ENCODE measurements around the gene DISC1. TPM values are rescaled to one million over a fixed set of nuclear protein-coding genes. Genes with fewer than 3 reads are reported as not detected.
"Not testable (repeated sequence)": the region's sequence is repeated elsewhere in the genome, so short reads cannot be mapped to it uniquely, and the experiment has no call there.

The DISC1 gene
- total RNA-seq, 1 donor from 2014 or later = 12.5 TPM

DNA sequence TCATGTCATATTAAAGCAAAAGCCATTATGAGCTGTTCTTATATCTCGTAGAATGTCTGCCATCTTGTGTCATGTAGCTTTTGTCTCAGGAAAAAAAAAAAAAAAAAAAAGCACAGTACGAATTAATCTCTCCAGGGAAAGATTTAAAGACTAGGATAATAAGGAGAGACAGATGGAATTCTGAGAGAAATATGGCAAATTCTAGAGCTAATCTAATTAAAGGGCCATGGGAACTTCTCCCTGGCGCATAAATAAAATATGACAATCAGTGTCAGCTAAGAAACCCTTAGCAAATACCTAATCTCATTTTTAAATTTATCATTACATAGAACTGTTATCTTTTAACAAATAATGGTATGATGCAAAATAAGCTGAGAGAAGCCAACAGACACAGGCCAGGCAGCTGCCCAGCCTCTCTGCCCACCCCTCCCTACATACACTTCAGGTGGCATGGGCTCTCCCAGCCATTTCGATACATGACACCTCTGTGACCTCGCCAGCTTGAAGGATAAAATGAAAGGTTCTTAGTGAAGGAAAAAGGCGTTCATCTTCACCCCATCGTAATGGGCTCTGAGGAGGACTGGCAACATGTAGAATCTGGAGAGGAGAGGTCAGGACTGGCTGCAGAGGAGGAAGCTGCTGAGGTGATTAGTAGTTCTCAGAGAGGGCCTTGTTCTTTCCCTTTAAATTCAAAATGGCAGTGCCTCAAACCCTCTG lies 39.8 kb downstream of the DISC1 start:
- Histone ChIP-seq H3K27ac (ENCODE audit: low read depth, low read length) (no peak overlapping the region), H3K9ac (ENCODE audit: low read depth in 1 of 3, low read length in 3 of 3) (no peak overlapping the region), H3K4me1 (ENCODE audit: control insufficient read depth in 3 of 3, insufficient read depth in 3 of 3, low read length in 3 of 3) (no peaks in the 10 kb centered on the region), H3K27me3 (ENCODE audit: control insufficient read depth in 3 of 3, insufficient read depth in 3 of 3, low read length in 3 of 3) (no peaks in the 10 kb centered on the region), H3K9me3 (ENCODE audit: control insufficient read depth in 3 of 3, low read length in 3 of 3) (peaks cover 0 to 5% (median 2%) of the 10 kb centered on the region in 3 donors), H3K4me3 (ENCODE audit: low read length in 3 of 3) (no peak overlapping the region), H3K36me3 (ENCODE audit: control insufficient read depth in 3 of 3, insufficient read depth in 3 of 3, low read length in 3 of 3) (no peaks in the 10 kb centered on the region)

DNA sequence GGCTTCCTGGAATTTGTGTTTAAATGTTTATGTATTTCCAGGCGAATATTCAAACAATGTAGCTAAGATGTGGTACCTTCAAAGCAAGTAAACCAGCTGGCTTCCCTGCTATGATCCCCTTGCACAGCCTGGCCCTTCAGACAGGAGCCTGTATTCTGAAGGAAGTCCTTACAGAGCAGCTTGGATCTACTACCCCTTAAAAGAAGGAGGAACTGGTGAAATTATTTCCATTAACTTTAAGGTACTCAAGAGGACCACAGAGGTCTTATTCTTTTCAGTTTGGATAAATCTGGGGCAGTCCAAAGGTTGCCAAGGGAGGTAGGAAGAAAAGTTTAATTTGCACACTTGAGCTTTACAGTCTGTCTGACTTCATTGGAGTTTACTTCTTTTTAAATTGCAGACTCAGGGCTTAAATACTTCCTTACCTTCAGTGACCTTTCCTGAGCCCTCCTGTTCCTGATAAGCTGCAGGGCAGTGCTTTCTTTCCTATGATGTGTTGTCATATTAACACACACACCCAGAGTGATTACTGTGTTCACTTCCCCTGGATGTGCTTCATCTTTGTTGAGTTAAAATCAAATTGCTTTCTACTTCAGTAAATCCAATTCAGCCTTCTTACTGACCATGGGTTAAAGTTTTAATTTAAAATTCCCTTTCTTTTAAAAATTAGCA lies 40.5 kb downstream of the DISC1 start:
- Histone ChIP-seq H3K36me3 (ENCODE audit: control insufficient read depth in 3 of 3, insufficient read depth in 3 of 3, low read length in 3 of 3) (no peaks in the 10 kb centered on the region), H3K27ac (ENCODE audit: low read depth, low read length) (no peak overlapping the region), H3K27me3 (ENCODE audit: control insufficient read depth in 3 of 3, insufficient read depth in 3 of 3, low read length in 3 of 3) (no peaks in the 10 kb centered on the region), H3K4me1 (ENCODE audit: control insufficient read depth in 3 of 3, insufficient read depth in 3 of 3, low read length in 3 of 3) (no peaks in the 10 kb centered on the region), H3K9me3 (ENCODE audit: control insufficient read depth in 3 of 3, low read length in 3 of 3) (peaks cover 0 to 5% (median 2%) of the 10 kb centered on the region in 3 donors), H3K9ac (ENCODE audit: low read depth in 1 of 3, low read length in 3 of 3) (no peak overlapping the region), H3K4me3 (ENCODE audit: low read length in 3 of 3) (no peak overlapping the region)

DNA sequence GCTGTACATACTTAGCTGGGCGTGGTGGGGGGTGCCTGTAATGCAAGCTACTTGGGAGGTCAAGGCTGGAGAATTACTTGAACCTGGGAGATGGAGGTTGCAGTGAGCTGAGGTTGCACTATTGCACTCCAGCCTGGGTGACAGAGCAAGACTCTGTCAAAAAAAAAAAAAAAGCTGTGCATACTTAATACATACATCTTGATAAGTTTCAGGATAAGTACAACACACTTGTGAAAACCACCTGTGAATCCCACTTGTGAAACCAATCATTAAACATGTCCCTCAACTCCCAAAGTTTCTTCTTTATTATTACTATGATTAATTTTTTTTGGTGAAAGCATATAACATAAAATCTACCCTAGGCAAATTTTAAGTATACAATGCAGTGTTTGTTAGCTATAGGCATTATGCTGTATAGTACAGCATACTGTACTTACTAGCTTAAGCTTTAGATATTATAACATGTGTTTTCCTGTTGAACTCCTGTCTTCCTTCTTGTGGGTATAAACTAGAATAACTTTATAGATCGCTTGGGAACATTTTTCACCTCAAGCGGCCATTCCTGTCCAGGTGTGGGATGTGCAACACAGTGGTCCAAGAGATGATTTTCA lies 41.4 kb downstream of the DISC1 start:
- H3K27me3 ChIP-seq (ENCODE audit: control insufficient read depth in 3 of 3, insufficient read depth in 3 of 3, low read length in 3 of 3) = no peaks in the 10 kb centered on the region
- H3K9ac ChIP-seq (ENCODE audit: low read depth in 1 of 3, low read length in 3 of 3) = no peak overlapping the region
- H3K4me1 ChIP-seq (ENCODE audit: control insufficient read depth in 3 of 3, insufficient read depth in 3 of 3, low read length in 3 of 3) = no peaks in the 10 kb centered on the region
- H3K9me3 ChIP-seq (ENCODE audit: control insufficient read depth in 3 of 3, low read length in 3 of 3) = peaks cover 0 to 5% (median 2%) of the 10 kb centered on the region in 3 donors
- H3K4me3 ChIP-seq (ENCODE audit: low read length in 3 of 3) = no peak overlapping the region
- H3K36me3 ChIP-seq (ENCODE audit: control insufficient read depth in 3 of 3, insufficient read depth in 3 of 3, low read length in 3 of 3) = no peaks in the 10 kb centered on the region
- no peak overlapping the region for H3K27ac ChIP-seq (ENCODE audit: low read depth, low read length)

DNA sequence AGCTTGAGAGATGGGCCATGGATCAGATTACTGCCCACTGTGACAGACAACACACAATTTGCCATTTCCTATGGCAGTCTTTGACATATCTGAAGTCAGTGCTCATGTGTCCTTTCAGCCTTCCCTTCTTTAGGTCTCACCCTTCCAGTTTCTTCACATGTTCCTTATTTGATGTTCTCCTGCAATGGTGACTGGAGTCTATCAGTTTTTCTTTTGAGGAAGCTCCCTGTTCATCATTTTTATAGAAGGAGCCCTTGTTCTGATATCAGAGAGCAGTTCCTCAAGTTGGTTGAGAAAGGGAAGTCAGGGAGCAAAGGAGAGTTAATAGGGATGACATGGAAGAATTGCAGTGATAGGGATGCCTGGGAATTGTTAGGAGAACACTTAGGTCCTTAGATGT lies 42.2 kb downstream of the DISC1 start:
- Histone ChIP-seq H3K36me3 (ENCODE audit: control insufficient read depth in 3 of 3, insufficient read depth in 3 of 3, low read length in 3 of 3) (no peaks in the 10 kb centered on the region), H3K4me3 (ENCODE audit: low read length in 3 of 3) (no peak overlapping the region), H3K27me3 (ENCODE audit: control insufficient read depth in 3 of 3, insufficient read depth in 3 of 3, low read length in 3 of 3) (no peaks in the 10 kb centered on the region), H3K9ac (ENCODE audit: low read depth in 1 of 3, low read length in 3 of 3) (no peak overlapping the region), H3K9me3 (ENCODE audit: control insufficient read depth in 3 of 3, low read length in 3 of 3) (peaks cover 0 to 5% (median 0%) of the 10 kb centered on the region in 3 donors), H3K4me1 (ENCODE audit: control insufficient read depth in 3 of 3, insufficient read depth in 3 of 3, low read length in 3 of 3) (no peaks in the 10 kb centered on the region), H3K27ac (ENCODE audit: low read depth, low read length) (no peak overlapping the region)

DNA sequence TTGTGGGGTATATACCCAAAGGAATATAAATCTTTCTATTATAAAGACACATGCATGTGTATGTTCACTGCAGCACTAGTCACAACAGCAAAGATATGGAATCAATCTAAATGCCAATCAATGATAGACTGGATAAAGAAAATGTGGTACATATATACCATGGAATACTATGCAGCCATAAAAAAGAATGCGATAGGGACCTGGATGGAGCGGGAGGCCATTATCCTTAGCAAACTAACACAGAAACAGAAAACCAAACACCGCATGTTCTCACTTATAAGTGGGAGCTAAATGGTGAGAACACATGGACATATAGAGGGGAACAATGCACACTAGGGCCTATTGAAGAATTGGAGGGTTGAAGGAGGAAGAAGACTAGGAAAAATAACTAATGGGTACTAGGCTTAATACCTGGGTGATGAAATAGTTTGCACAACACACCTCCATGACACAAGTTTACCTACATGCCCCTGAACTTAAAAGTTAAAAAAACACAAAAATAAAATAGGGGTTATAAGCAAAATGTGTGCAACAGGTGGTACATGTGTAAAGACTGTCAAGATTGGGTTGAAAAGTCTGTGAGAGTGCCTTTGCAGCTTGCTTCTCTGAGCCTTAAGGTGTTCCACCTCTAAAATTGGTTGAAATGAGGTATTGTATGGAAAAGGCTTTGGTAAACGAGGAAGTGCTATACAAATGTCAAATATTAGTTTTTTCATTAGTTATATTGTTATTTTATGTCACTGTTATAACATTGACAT lies 43.5 kb downstream of the DISC1 start:
- H3K27me3 ChIP-seq (ENCODE audit: control insufficient read depth in 3 of 3, insufficient read depth in 3 of 3, low read length in 3 of 3); H3K4me3 ChIP-seq (ENCODE audit: low read length in 3 of 3); H3K4me1 ChIP-seq (ENCODE audit: control insufficient read depth in 3 of 3, insufficient read depth in 3 of 3, low read length in 3 of 3); H3K9me3 ChIP-seq (ENCODE audit: control insufficient read depth in 3 of 3, low read length in 3 of 3); H3K9ac ChIP-seq (ENCODE audit: low read depth in 1 of 3, low read length in 3 of 3); H3K27ac ChIP-seq (ENCODE audit: low read depth, low read length); H3K36me3 ChIP-seq (ENCODE audit: control insufficient read depth in 3 of 3, insufficient read depth in 3 of 3, low read length in 3 of 3): not testable (repeated sequence)

DNA sequence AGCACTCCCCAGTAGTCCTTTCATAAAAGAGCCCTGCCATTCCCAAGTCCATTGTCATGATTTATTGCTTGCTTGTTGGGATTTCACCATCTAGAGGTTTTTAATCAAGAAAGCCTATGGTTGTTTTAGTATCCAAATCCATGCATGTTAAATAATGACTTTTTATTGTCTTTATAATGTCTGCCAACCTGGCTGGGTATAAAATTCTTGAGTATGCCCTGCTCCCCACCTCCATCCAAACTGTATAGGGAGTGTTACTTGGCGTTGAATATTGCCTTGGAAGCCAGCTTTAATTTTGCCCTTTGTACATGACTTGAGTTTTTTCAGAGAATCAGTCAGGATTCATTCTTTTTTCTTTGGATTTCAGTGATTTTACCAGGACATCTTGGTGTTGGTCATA lies 44.2 kb downstream of the DISC1 start:
- H3K4me3 ChIP-seq (ENCODE audit: low read length in 3 of 3) = no peak overlapping the region
- peaks cover 0 to 5% (median 0%) of the 10 kb centered on the region in 3 donors for H3K9me3 ChIP-seq (ENCODE audit: control insufficient read depth in 3 of 3, low read length in 3 of 3)
- no peak overlapping the region for H3K9ac ChIP-seq (ENCODE audit: low read depth in 1 of 3, low read length in 3 of 3)
- no peaks in the 10 kb centered on the region for H3K36me3 ChIP-seq (ENCODE audit: control insufficient read depth in 3 of 3, insufficient read depth in 3 of 3, low read length in 3 of 3)
- no peak overlapping the region for H3K27ac ChIP-seq (ENCODE audit: low read depth, low read length)
- no peaks in the 10 kb centered on the region for H3K27me3 ChIP-seq (ENCODE audit: control insufficient read depth in 3 of 3, insufficient read depth in 3 of 3, low read length in 3 of 3)
- H3K4me1 ChIP-seq (ENCODE audit: control insufficient read depth in 3 of 3, insufficient read depth in 3 of 3, low read length in 3 of 3) = no peaks in the 10 kb centered on the region

DNA sequence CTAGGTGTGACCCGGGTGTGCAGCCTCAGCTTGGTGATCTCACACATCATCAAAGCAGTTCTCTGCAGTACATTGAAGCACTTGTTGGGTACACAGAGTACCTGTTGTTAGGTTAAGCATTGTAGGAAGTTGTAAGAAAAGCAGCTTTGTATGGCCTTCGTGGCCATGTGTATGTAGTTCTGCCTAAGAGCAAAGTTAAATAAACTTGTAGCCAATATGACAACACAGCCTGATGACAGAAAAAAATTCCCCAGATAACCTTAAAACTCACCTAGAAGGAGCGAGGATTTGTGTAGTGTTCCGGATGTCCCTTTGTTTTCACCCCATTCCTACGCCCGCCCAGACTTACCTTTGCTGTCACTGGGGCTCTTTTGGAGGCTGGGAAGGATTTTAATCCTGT lies 48.0 kb downstream of the DISC1 start:
- H3K4me1 ChIP-seq (ENCODE audit: control insufficient read depth in 3 of 3, insufficient read depth in 3 of 3, low read length in 3 of 3) = no peaks in the 10 kb centered on the region
- no peaks in the 10 kb centered on the region for H3K27me3 ChIP-seq (ENCODE audit: control insufficient read depth in 3 of 3, insufficient read depth in 3 of 3, low read length in 3 of 3)
- no peak overlapping the region for H3K9ac ChIP-seq (ENCODE audit: low read depth in 1 of 3, low read length in 3 of 3)
- H3K36me3 ChIP-seq (ENCODE audit: control insufficient read depth in 3 of 3, insufficient read depth in 3 of 3, low read length in 3 of 3) = no peaks in the 10 kb centered on the region
- H3K9me3 ChIP-seq (ENCODE audit: control insufficient read depth in 3 of 3, low read length in 3 of 3) = peaks cover 0 to 5% (median 0%) of the 10 kb centered on the region in 3 donors
- no peak overlapping the region for H3K4me3 ChIP-seq (ENCODE audit: low read length in 3 of 3)
- H3K27ac ChIP-seq (ENCODE audit: low read depth, low read length) = no peak overlapping the region

DNA sequence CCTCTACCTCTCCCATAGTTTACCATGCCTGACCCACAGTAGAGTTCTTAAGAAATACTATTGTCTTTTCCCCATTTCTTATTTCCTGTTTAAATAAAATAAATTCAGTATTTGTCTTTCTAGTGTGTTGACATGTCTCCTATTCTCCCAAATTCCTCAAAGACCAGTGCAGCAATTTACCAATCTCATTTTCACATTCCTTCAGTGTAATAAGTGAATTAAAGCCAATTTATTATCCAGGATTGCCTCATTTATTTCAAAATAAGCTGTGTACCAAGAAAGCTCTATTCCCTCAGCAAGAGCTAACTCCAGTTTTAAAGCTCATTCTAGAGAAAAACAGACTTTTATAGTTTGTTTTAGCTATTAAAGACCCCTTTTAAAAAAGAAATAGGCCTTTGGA lies 49.9 kb downstream of the DISC1 start:
- Histone ChIP-seq H3K36me3 (ENCODE audit: control insufficient read depth in 3 of 3, insufficient read depth in 3 of 3, low read length in 3 of 3) (no peaks in the 10 kb centered on the region), H3K4me3 (ENCODE audit: low read length in 3 of 3) (no peak overlapping the region), H3K4me1 (ENCODE audit: control insufficient read depth in 3 of 3, insufficient read depth in 3 of 3, low read length in 3 of 3) (no peaks in the 10 kb centered on the region), H3K9me3 (ENCODE audit: control insufficient read depth in 3 of 3, low read length in 3 of 3) (no peaks in the 10 kb centered on the region), H3K27ac (ENCODE audit: low read depth, low read length) (no peak overlapping the region), H3K9ac (ENCODE audit: low read depth in 1 of 3, low read length in 3 of 3) (no peak overlapping the region), H3K27me3 (ENCODE audit: control insufficient read depth in 3 of 3, insufficient read depth in 3 of 3, low read length in 3 of 3) (no peaks in the 10 kb centered on the region)

DNA sequence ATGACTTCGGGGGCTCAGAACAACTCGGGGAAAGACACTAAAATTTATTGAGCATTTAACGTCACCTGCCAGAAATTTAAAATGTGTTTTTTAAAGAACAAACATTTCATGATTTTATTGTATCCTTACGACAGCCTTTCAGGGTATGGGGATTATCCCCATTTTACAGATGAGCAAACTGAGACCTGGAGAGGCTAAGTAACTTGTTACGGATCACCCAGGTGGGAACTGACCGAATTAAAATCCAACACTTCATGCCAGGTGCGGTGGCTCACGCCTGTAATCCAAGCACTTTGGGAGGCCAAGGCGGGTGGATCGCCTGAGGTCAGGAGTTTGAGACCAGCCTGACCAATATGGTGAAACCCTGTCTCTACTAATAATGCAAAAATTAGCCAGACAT lies 50.9 kb downstream of the DISC1 start:
- Histone ChIP-seq H3K27me3 (ENCODE audit: control insufficient read depth in 3 of 3, insufficient read depth in 3 of 3, low read length in 3 of 3) (no peaks in the 10 kb centered on the region), H3K4me3 (ENCODE audit: low read length in 3 of 3) (no peak overlapping the region), H3K4me1 (ENCODE audit: control insufficient read depth in 3 of 3, insufficient read depth in 3 of 3, low read length in 3 of 3) (no peaks in the 10 kb centered on the region), H3K9me3 (ENCODE audit: control insufficient read depth in 3 of 3, low read length in 3 of 3) (no peaks in the 10 kb centered on the region), H3K9ac (ENCODE audit: low read depth in 1 of 3, low read length in 3 of 3) (no peak overlapping the region), H3K36me3 (ENCODE audit: control insufficient read depth in 3 of 3, insufficient read depth in 3 of 3, low read length in 3 of 3) (no peaks in the 10 kb centered on the region), H3K27ac (ENCODE audit: low read depth, low read length) (no peak overlapping the region)

DNA sequence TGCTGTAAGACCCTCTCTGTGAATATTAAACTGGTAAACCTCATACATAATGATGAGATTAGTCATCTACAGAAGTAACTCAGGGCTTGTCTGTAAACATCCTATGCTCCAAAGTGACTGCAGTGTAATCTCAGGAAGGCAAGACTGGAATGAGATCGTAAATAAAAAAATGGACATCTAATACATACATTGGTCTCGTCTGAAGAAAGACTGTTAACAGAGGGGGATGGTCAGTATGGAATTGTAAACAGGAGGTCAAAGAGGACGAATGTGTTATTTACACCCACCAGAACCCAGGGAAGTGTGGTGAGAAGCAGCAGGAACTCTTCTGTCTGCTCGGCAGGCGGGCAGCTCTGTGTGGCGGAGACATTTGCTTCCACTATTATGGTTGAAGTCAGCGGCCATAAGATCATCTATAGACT lies 51.4 kb downstream of the DISC1 start:
- Histone ChIP-seq H3K4me1 (ENCODE audit: control insufficient read depth in 3 of 3, insufficient read depth in 3 of 3, low read length in 3 of 3) (no peaks in the 10 kb centered on the region), H3K4me3 (ENCODE audit: low read length in 3 of 3) (no peak overlapping the region), H3K9ac (ENCODE audit: low read depth in 1 of 3, low read length in 3 of 3) (no peak overlapping the region), H3K36me3 (ENCODE audit: control insufficient read depth in 3 of 3, insufficient read depth in 3 of 3, low read length in 3 of 3) (no peaks in the 10 kb centered on the region), H3K27me3 (ENCODE audit: control insufficient read depth in 3 of 3, insufficient read depth in 3 of 3, low read length in 3 of 3) (no peaks in the 10 kb centered on the region), H3K9me3 (ENCODE audit: control insufficient read depth in 3 of 3, low read length in 3 of 3) (no peaks in the 10 kb centered on the region), H3K27ac (ENCODE audit: low read depth, low read length) (no peak overlapping the region)
